GM18508 (cell line): ENCODE measurements around the gene ST3GAL5.
"Not testable (repeated sequence)": the region's sequence is repeated elsewhere in the genome, so short reads cannot be mapped to it uniquely, and the experiment has no call there.

Source experiments
- ATAC-seq: cut with Tn5 transposase; IDR thresholded peaks from one replicate; pipeline ENCODE4 v1.9.1; 2021; ENCODE audit warnings: moderate number of reproducible peaks; ENCODE audit not compliant: insufficient read depth, unreplicated experiment

ST3GAL5 gene

DNA sequence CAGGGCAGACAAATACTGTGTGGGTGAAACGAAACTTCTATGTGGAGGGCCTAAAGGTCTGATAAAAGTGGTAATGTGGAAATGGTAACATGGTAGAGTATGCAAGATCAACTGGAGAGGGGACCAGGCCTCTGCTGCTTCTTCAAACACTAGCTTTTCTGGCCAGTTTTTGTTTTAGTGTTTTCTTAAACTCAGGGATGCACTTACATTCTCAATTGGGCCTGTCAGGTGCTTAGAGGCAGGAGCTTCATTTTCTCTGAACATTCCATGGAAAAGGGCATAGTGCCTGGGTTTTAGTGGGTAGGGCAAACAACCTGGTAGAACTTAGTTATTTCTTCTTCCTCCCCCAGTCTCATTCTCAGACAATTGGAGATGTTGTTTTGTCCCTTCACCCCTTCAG is 10.5 kb upstream of the ST3GAL5 start:
- no peak for ATAC-seq

DNA sequence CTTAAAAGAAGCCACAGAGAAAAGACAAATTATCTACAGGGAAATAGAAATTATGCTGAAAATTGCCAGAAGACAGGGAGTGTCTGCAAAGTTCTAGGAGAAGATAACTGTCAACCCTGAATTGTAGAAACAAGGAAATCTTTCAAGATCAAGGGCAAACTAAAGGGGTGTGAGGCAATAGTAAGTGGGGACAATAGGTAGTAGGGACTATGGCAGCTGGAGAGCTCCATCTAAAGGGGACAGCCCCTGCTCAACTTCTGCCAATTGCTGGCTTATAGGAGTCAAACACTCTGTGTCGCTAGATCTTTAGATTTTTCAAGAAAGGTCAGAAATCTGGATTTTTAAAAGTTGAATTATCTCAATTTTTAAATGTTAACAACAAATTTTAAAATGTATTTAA is 10.1 kb upstream of the ST3GAL5 start:
- ATAC-seq = no peak

DNA sequence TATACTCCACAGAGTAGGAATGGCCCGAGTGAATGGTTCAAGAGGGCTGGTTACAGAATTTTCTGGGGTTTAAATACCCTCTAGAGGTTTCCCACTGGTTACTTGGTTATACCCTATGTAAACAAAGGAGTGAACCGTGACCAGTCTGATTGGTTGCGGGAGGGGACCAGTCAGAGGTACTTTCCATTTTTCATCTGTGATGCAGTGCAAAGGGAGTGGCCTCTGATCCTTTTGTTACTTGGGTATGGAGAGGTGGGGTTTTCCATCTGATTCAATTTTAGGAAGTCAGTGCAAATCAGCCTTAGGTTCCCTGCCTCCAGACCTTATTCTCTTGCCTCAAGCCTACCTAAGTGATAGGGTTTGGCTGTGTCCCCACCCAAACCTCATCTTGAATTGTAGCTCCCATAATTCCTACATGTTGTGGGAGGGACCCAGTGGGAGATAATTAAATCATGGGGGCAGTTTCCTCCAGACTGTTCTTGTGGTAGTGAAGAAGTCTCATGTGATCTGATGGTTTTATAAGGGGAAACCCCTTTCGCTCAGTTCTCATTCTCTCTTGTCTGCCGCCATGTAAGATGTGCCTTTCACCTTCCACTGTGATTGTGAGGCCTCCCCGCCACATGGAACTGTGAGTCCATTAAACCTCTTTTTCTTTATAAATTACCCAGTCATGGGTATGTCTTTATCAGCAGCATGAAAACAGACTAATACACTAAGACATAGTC is 5.9 kb upstream of the ST3GAL5 start:
- not testable (repeated sequence) for ATAC-seq

DNA sequence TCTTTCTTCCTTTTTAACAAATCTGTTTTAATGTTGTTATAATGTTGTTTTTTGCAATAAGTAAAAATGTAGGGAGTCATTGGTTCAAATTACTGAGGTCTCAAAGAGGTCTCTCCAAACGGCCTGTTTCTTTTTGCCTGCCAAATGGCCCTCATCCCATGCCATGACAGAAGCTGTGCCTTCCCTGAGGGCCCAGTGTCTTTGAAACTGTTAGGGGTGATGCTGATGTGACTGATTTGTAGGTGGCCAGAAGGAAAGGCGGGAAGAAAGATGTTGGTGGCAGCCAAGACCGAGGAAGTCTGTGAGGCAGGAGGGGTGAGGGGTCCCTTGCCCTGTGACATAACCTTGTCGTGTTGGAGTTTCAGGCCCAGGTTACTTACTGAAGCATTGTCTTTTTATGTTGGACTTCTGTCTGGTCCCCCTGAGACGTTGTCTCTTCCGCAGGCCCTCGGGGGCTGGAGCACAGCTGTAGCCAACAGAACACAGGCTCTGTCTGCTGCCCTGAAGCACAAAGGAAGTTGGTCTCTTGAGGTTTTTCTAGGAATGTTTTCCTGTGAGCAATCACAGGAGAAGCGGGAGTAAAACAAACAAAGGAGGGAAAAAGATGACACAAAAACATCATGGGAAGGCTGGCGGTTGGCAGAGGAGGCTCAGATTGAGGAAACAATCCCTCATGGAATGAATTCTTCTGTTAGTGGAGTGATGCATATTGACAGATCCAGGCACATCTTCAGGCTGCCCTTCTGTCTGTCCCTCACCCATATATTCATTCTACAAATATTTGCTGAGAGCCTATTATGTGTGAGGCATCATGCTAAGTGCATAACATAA is 4.9 kb upstream of the ST3GAL5 start:
- ATAC-seq = no peak

DNA sequence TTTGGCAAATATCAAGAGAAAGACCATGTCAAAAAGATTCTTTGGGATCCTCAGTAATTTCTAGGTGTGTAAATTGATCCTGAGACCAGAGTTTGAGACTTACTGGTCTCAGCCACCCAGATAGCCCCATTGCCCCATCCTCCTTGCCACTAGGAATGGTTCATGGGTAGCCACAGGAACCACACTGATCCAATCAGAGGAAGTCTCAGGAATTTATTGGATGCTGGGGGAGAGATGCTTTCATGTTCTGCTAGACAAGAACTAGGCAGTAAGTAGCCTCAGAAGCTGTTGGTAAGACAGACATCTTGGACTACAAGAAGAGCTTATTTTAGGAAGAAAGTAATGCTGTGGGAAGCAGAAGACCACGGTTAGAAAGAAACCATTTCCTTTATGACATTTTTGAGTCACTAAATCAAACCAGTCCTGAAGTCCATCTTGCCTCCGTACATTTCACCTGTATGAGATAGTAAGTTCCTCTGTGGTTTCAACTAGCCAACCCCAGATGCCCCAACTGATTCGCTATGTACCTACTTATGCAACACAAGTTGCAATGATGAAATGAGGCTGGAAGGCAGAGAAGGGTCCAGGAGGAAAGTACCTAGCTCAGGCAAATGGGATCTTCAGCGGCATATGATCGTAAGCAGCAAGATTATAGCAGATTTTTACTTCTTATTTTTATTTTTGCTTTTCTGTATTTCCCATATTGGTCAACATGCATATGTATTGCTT is 3.6 kb upstream of the ST3GAL5 start:
- no peak for ATAC-seq

DNA sequence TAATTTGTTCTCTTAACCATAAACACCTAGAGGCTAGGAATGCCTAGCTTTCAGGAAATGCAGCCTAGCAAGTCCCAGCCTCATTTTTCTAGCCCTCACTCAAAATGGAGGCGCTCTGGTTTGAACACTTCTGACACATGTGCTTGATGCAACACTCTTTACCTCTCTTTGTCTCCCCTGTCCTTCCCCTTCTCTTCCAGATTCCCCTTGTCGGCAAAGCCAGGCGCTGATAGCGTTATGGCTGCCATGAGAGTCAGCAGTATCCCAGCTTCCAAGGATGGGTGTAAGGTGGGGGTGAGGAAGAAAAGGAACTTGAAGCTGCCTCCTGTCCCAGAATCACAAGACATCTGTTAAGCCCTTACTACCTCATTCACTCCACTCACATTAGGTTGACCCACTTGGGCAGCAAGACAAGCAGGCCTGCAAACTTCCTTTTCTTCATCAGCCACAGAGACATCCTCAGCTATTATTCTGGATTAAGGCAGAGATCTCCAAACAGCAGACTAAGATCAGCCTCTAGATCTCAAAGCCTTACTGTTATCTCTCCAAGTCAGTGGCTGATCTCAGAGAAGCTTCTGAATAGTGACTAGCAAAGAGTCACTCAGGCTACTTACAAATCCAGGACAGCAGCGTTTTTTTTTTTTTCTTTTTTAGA is 1.9 kb upstream of the ST3GAL5 start:
- no peak for ATAC-seq

DNA sequence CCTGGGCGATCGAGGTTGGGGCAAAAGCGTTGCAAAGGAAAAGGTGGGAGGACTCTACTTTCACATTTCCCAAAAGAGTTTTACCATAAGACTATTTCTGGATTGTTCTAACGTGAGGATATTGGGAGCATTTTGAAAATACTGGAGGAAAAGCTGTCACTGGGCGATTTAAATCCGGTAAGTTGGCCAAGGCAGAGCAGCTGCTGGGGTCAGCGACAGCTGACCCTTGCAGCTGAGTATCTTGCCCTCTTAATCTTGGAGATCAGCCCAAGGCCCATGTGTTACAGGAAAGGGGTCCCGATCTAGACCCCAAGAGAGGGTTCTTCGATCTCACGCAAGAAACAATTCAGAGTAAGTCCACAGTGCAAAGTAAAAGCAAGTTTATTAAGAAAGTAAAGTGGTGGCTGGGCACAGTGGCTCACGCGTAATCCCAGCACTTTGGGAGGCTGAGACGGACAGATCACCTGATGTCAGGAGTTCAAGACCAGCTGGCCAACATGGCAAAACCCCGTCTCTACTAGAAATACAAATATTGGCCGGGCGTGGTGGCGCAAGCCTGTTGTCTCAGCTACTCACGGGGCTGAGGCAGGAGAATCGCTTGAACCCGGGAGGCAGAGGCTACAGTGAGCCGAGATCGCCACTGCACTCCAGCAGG is 964 bp upstream of the ST3GAL5 start:
- no peak for ATAC-seq

DNA sequence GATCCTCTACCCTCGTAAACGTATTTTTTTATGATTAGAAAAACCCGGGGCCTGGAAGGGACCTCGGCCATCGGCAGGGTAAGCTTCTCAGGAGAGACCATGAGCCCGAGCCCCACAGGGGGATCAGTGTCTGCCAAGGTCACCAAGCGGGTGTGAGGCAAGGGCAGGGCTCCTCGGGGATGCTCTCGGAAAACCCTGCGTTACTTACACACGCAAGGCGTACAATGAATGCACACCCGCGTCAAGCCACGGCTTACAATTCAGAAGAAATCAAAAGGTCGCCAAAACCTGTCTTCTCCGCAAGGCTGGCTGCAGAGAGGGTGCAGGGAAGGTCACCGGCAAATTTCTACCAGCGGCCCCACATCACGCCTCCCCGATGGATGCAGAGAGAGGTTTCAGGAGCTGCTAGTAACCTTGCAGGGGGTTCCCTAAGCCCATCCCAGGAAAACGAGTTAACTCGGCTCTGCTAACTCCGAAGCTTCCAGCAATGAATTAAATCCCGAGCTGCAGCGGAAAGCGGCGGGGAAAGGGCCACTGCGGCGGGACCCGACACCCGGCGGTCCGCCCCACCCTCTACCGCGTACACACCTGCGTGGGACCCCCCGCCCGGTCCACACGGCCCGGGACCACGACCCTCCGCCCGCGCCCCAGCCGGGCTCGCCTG is 638 bp downstream of the ST3GAL5 start:
- no peak for ATAC-seq

DNA sequence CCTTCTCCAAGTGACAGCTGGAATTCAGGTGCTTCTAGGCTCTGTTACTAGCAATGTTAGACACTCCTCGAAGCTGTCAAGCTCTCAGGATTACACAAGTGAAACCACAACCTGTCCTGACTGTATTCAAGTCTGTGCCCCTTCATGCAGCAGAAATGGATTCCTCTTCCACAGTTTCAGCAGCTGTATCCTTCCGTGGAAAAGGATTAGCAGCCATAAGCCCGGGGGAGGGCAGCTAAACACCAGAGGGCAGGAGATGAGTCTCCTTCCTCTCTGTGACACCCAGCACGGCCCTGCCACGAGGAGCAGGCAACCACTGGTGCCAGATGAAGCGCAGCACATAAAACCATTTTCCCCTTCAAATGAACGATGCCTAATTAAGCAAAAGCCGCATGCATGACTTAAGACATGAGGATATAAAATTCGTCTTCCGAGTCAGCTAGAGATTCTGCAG is 1.2 kb downstream of the ST3GAL5 start:
- no peak for ATAC-seq

DNA sequence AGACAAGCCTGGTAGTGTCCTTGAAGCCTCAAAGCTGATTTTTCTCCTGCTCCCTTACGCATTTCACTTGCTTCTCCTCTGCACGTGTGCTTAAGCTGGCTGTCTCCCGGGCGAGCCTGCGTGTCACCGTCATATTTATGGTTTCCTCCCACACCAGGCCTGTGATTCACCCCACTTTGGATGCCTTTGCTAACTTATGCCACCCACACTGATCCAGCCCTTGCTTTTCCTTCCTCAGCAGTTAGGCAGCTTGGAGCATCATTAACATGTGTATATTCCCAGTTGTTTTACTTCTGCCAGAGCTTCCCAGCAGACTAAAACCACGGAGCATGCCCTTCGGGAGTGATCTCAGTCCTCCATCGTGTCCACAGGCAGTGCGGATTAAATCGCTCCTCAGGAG is 2.2 kb downstream of the ST3GAL5 start:
- no peak for ATAC-seq

DNA sequence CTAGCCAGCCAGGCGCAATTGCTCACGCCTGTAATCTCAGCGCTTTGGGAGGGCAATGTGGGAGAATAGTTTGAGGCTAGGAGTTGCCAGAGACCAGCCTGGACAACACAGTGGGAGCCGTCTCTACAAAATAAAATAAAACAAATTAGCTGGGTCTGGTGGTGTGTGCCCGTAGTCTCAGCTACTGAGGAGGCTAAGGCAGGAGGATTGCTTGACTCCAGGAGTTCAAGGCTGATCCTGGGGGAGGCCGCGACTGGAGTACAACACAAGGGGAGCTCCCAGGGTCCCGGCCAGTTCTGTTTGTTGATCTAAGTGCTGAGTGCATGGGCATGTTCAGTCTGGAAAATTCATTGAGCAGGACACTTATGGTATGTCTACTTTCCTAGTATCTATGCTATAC is 2.6 kb downstream of the ST3GAL5 start:
- no peak for ATAC-seq

DNA sequence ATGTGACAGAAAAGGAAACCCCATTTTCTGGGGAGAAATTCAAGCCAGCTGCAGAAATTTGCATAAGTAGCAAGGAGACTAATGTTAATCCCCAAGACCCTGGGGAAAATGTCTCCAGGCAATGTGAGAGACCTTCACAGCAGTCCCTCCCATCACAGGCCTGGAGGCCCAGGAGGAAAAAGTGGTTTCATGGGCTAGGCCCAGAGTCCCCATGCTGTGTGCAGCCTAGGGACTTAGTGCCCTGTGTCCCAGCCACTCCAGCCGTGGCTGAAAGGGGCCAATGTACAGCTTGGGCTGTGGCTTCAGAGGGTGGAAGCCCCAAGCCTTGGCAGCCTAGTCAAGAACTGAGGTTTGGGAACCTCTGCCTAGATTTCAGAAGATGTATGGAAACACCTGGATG is 7.0 kb downstream of the ST3GAL5 start:
- not testable (repeated sequence) for ATAC-seq

DNA sequence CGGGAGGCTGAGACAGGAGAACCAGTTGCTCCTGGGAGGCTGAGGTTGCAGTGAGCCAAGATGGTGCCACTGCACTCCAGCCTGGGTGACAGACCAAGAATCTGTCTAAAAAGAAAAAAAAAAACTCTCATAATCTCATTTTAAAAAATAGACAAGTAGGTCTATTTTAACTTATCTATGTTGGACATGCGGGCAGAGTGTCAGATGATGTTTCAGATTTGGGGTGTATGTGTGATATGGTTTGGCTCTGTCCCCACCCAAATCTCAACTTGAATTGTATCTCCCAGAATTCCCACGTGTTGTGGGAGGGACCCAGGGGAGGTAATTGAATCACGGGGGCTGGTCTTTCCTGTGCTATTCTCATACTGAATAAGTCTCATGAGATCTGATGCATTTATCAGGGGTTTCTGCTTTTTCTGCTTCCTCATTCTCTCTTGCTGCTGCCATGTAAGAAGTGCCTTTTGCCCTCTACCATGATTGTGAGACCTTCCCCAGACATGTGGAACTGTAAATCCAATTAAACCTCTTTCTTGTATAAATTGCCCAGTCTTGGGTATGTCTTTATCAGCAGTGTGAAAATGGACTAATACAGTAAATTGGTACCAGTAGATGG is 8.0 kb downstream of the ST3GAL5 start:
- not testable (repeated sequence) for ATAC-seq

DNA sequence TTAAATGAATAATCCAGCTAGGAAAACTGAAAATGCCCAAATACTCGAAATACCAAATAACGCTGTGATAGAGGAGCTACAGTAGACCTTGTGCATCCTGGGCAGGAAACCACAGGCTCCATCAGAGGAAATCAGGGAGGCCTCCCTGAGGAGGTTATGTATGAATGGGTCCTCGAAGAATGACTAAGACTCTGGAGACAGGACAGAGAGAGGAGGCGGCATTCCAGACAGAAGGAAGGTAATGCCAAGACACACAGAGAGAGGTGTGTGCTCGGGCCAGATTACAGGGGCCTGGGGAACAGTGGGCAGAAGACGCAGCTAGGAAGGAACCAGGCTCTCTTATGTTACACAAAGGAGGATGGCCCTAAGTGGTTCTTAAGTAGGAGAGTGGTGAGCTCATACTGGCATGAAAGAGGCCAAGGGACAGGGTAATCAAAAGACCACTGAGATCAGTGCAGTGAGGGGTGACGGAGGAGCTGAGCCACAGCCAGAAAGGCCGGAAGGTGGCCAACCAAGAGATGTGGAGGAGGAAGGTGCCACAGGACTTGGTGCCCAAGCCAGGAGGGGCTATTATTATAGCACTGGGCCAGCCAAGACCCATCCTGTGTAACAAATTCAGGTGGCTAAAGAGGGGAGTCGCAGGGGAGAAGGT is 9.9 kb downstream of the ST3GAL5 start:
- ATAC-seq = no peak

DNA sequence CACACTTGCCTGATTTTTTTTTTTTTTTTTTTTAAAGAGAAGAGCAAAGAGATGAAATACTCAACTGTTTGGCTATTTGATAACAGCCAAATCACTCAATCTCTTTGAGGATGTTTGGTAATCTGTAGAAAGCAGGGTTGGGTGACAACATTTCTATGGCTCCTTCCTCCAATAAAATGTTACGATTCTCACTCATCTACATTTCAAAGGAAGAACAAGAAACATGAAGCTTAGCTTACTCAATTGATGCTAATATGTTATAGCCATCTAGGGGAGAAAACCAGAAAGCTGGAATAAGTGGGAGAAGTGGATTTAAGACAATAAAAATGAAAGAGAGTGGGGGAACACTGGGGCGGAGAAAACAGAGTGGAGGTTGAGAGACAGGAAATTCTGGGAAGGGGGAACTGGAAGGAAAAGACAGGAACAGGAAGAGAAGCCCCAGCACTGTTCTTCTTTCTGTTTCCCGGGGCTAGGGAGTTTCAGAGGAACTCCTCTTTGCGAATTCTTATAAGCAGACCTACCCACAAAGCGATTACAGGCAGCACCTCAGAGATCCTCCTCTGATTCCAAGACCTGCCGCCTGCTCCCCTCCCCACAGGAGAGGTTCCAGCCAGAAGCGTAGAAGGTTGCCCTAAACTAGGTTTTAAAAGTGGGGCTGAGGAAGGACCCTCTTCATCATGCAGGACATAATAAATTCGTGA is 13.3 kb downstream of the ST3GAL5 start:
- ATAC-seq = no peak

DNA sequence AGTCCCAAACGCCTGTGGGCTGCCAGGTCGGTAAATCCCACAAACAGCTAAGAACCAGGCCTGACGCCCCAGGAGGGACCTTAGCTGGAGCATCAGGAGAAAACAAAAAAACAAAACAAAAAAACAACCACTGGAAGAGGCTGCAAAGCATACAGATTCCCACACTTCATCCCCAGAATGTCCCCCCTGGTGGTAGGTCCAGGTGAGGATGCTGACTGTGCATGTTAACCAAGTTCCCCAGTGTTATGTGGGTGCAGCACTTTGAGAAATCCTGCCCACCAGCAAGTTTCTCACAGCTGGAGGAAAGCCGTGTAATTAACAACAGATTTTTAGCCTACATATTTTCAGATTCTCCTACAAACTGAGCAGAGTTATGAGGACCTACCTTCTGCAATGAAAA is 15.1 kb downstream of the ST3GAL5 start:
- ATAC-seq = no peak

DNA sequence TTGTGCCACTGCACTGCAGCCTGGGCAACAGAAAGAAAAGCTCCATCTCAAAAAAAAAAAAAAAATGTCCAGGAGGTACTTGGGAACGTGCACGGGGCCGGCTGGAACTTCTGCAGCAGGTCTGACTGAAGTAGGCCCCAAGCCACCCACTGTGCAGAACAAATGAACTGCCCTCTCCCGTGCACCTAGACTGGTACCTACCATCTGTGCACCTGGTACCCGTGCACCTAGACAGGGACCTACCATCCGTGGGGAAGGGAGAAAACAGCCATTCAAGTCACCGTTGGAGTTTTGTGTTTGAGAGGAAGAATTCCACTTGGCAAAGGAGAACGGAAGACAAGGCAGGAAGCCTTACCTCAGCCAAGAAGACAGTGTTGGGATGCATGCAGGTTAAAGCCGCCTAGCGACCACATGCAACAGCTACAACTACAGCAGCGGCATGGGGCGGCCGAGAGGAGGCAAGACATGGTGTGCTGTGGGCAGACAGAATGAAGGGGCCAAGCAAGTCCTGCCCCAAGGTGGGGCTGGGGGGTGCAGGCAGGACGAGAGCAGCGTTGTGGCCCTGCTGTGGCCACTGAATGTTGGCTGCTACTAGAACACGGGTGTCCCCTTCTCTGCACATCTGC is 16.1 kb downstream of the ST3GAL5 start:
- no peak for ATAC-seq
